ENCODE data around the gene CHKB.

Gene CHKB

GRCh38 chr22:50540381-50540780, 42.3 kb downstream of the CHKB start:
- ChIA-PET POLR2A (interaction anchor here (2.2 kb wide), 1 partner anchor 15 kb away, joined by 19 read pairs; the partner anchor contains the start of gene SCO2), CTCF (interaction anchor here (0.8 to 1.8 kb wide), 4 partner anchors 15 to 23 kb away, joined by 3 to 11 read pairs (median 6); partner anchors contain the start of gene SCO2)
- no peak for TF ChIP-seq ZNF398 (tag by site-specific recombination; IDR thresholded peaks at IDR 0.05)
- no peak for TF ChIP-seq ZNF629 (tag by site-specific recombination; IDR thresholded peaks at IDR 0.05)
- no peak for TF ChIP-seq ZNF645 (tag by site-specific recombination; IDR thresholded peaks at IDR 0.05)
- TF ChIP-seq BCL11B (tag by site-specific recombination; IDR thresholded peaks at IDR 0.05; ENCODE audit: low read depth) = no peak
- Histone ChIP-seq H3K4me3 (ENCODE audit: low read depth, low read length) (no peak overlapping the region), H3K36me3 (ENCODE audit: control insufficient read depth in 2 of 2, insufficient read depth in 1 of 2, low read length in 2 of 2) (no peaks in the 10 kb centered on the region), H3K27ac (ENCODE audit: extremely low read depth, low read depth, low read length) (no peak overlapping the region), H3K9me3 (ENCODE audit: control insufficient read depth, insufficient read depth, low read depth, low read length) (no peaks in the 10 kb centered on the region), H3K4me1 (ENCODE audit: control insufficient read depth, insufficient read depth, low read length) (peaks cover 8% of the 10 kb centered on the region; the same call in 1 of the 2 replicates)

- Histone ChIP-seq H3K4me3 (ENCODE audit: low read depth, low read length) (no peak overlapping the region), H3K27ac (ENCODE audit: extremely low read depth, low read depth, low read length) (no peak overlapping the region), H3K4me1 (ENCODE audit: control insufficient read depth, insufficient read depth, low read length) (peaks cover 8% of the 10 kb centered on the region; the same call in 1 of the 2 replicates), H3K9me3 (ENCODE audit: control insufficient read depth, insufficient read depth, low read depth, low read length) (no peaks in the 10 kb centered on the region), H3K36me3 (ENCODE audit: control insufficient read depth in 2 of 2, insufficient read depth in 1 of 2, low read length in 2 of 2) (no peaks in the 10 kb centered on the region)
- ChIA-PET CTCF (interaction anchor here (0.9 to 1.4 kb wide), 3 partner anchors 12 to 26 kb away, joined by 4 to 8 read pairs (median 4); partner anchors contain the start of gene SCO2), POLR2A (interaction anchor here (1.5 kb wide), 1 partner anchor 12 kb away, joined by 5 read pairs; the partner anchor contains the start of gene SCO2)
- TF ChIP-seq ELK4 (IDR thresholded peaks at IDR 0.05; ENCODE audit: borderline replicate concordance, low read depth, low read length) (no peak), PRDM10 (tag by site-specific recombination; IDR thresholded peaks at IDR 0.05) (0 out of 2 replicates have a peak, but pooled peaks have one; percentile 49)
Measured at GRCh38 chr22:50537765-50538164, 44.9 kb downstream of the CHKB start.

GRCh38 chr22:50536226-50536625, 46.4 kb downstream of the CHKB start:
- Histone ChIP-seq H3K4me1 (ENCODE audit: control insufficient read depth, insufficient read depth, low read length) (peaks cover 8% of the 10 kb centered on the region), H3K36me3 (ENCODE audit: control insufficient read depth in 2 of 2, insufficient read depth in 1 of 2, low read length in 2 of 2) (no peaks in the 10 kb centered on the region), H3K4me3 (ENCODE audit: low read depth, low read length) (no peak overlapping the region), H3K27ac (ENCODE audit: extremely low read depth, low read depth, low read length) (no peak overlapping the region), H3K9me3 (ENCODE audit: control insufficient read depth, insufficient read depth, low read depth, low read length) (no peaks in the 10 kb centered on the region)
- ChIA-PET CTCF (interaction anchor here (0.5 to 1.5 kb wide), 4 partner anchors 9 to 117 kb away, joined by 3 to 6 read pairs (median 4); partner anchors contain the start of genes SCO2 and SYCE3), POLR2A (interaction anchor here (0.6 to 1.3 kb wide), 4 partner anchors 10 to 136 kb away, joined by 3 to 6 read pairs (median 4); partner anchors contain the start of genes LMF2, NCAPH2 and SCO2)
- TF ChIP-seq ZNF366 (tag by site-specific recombination; conservative IDR thresholded peaks at IDR 0.05) = no peak
- no peak for TF ChIP-seq ZNF654 (tag by site-specific recombination; IDR thresholded peaks at IDR 0.05; ENCODE audit: low read depth)
- TF ChIP-seq PRDM6 (tag by site-specific recombination; IDR thresholded peaks at IDR 0.05) = no peak
- no peak for TF ChIP-seq ZNF571 (tag by site-specific recombination; IDR thresholded peaks at IDR 0.05)
- no peak for TF ChIP-seq ZNF169 (tag by site-specific recombination; IDR thresholded peaks at IDR 0.05)
- TF ChIP-seq ZNF37A (tag by site-specific recombination; IDR thresholded peaks at IDR 0.05) = no peak
- no peak for TF ChIP-seq GFI1B (tag by site-specific recombination; IDR thresholded peaks at IDR 0.05)
- no peak for TF ChIP-seq ZNF423 (tag by site-specific recombination; IDR thresholded peaks at IDR 0.05)
- TF ChIP-seq ZNF2 (tag by site-specific recombination; IDR thresholded peaks at IDR 0.05) = no peak
- TF ChIP-seq INSM2 (tag by site-specific recombination; IDR thresholded peaks at IDR 0.05) = no peak
- TF ChIP-seq BCL11A (tag by site-specific recombination; IDR thresholded peaks at IDR 0.05; ENCODE audit: low read depth) = no peak
- no peak for TF ChIP-seq ZBTB21 (tag by site-specific recombination; IDR thresholded peaks at IDR 0.05)
- no peak for TF ChIP-seq KLF1 (tag by site-specific recombination; IDR thresholded peaks at IDR 0.05)
